ENCODE results near the gene THAP7. TPM values are rescaled to one million over a fixed set of nuclear protein-coding genes. Genes with fewer than 3 reads are reported as not detected.

The THAP7 gene
- total and polyA plus RNA-seq, 2 donors (not counting 3 experiments of a cell fraction or from before 2014, with no cell fraction given) = 13.5 to 24.4 TPM

GRCh38 chr22:20953342-20953608, 48.6 kb downstream of the THAP7 start:
- ChIA-PET POLR2A (no interaction called here), CTCF (interaction anchor here (1.0 to 1.3 kb wide), 3 partner anchors 8 to 68 kb away, joined by 3 read pairs; no protein-coding TSS in a partner anchor)
- dilution Hi-C loops (cut with MboI; ENCODE audit: extremely low pct_ligation_motif_present, low sequenced_read_pairs) (no loop called here), intact Hi-C loops (cut with micrococcal nuclease) (no loop called here)
- Histone ChIP-seq H4K20me1 (replicated peaks; ENCODE audit: control insufficient read depth, extremely low read depth, insufficient read depth, low read length) (peaks cover 3% of the 10 kb centered on the region), H3K4me1 (ENCODE audit: control insufficient read depth, extremely low read depth, insufficient read depth, low read length) (peaks cover 10% of the 10 kb centered on the region), H3K9me1 (replicated peaks; ENCODE audit: control insufficient read depth, extremely low read depth, insufficient read depth, low read length) (no peaks in the 10 kb centered on the region), H3K36me3 (ENCODE audit: control insufficient read depth in 2 of 2, extremely low read depth in 1 of 2, insufficient read depth in 2 of 2, low read length in 2 of 2) (peaks cover 18 to 26% of the 10 kb centered on the region in 2 experiments), H3K27ac (ENCODE audit: insufficient read depth, low read depth, low read length) (no peak overlapping the region), H3K27me3 (ENCODE audit: control insufficient read depth in 2 of 2, insufficient read depth in 2 of 2, low read length in 2 of 2) (peaks cover 0 to 5% of the 10 kb centered on the region in 2 experiments), H3K4me3 (replicated peaks in 1 of 3; ENCODE audit: insufficient read depth in 1 of 3, low read depth in 1 of 3, low read length in 3 of 3) (no peak overlapping the region), H3K9ac (replicated peaks; ENCODE audit: extremely low read depth, insufficient read depth, low read length) (no peak overlapping the region), H3K4me2 (ENCODE audit: insufficient read depth, low read length) (no peak overlapping the region), H3K79me2 (ENCODE audit: control insufficient read depth, insufficient read depth, low read length) (peaks cover 34% of the 10 kb centered on the region), H2AFZ (ENCODE audit: low read depth, low read length) (no peak overlapping the region), H3K9me3 (replicated peaks; ENCODE audit: control insufficient read depth, insufficient read depth, low read length) (no peaks in the 10 kb centered on the region)
- FAIRE-seq = no peak
- no peak for DNase-seq (ENCODE audit: low read depth, low spot score)
- TF ChIP-seq FOS (IDR thresholded peaks at IDR 0.05; ENCODE audit: borderline replicate concordance, insufficient read depth, low read length) (no peak), MAX (IDR thresholded peaks at IDR 0.05; ENCODE audit: insufficient read depth, insufficient read length) (no peak), MYC (IDR thresholded peaks at IDR 0.05; ENCODE audit: low read depth, low read length) (no peak), POLR2AphosphoS5 (IDR thresholded peaks at IDR 0.05; ENCODE audit: insufficient read depth, low read depth, low read length) (no peak), GATA2 (IDR thresholded peaks at IDR 0.05; ENCODE audit: insufficient read depth, insufficient read length, low read depth, low read length) (no peak), JUN (IDR thresholded peaks at IDR 0.05; ENCODE audit: borderline replicate concordance, insufficient read depth, insufficient read length, low read depth) (no peak), CTCF (IDR thresholded peaks at IDR 0.05; ENCODE audit: extremely low read depth in 1 of 2, insufficient read depth in 1 of 2, low read depth in 1 of 2, low read length in 2 of 2) (no peak), POLR2A (IDR thresholded peaks at IDR 0.05; ENCODE audit: low read depth, low read length) (no peak), EZH2 (IDR thresholded peaks at IDR 0.05; ENCODE audit: borderline replicate concordance, low read depth, low read length, severe bottlenecking) (no peak)
- BruUV-seq (replicated peaks) = no TSS peak

All from endothelial cell of umbilical vein (primary cell).